Activated CD4-positive, CD25-positive, alpha-beta regulatory T cell treated with anti-CD3 and anti-CD28 coated beads, Interleukin-2, amount 50 U/mL, for 72 hours (primary cell): ENCODE results near the gene SAPCD1.

Experiments used
- DNase-seq: peaks from one replicate; pipeline ENCODE4 v3.0.0; 2021

Gene SAPCD1

GRCh38 chr6:31758281-31758680 is 4.2 kb upstream of the SAPCD1 start:
- no peak for DNase-seq

GRCh38 chr6:31760790-31761189 is 1.7 kb upstream of the SAPCD1 start:
- no peak for DNase-seq

DNA sequence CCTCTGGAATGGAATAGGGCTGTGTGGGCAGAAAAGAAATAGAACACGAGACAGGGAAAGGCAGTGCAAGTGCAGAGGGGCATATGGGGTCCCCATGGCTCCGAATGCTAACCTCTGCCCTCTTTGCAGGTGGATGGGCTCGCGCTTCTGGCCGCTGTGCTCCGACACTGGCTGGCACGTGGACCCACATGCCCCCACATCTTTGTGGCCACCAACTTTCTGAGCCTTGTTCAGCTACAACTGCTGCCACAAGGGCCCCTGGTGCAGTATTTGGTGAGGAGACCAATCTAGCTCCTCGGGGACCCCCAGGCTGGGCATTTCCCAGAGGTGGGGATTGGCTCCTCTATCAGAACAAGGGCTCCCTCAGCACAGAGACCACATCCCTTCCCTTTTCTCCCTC is 1.1 kb upstream of the SAPCD1 start:
- no peak for DNase-seq

DNA sequence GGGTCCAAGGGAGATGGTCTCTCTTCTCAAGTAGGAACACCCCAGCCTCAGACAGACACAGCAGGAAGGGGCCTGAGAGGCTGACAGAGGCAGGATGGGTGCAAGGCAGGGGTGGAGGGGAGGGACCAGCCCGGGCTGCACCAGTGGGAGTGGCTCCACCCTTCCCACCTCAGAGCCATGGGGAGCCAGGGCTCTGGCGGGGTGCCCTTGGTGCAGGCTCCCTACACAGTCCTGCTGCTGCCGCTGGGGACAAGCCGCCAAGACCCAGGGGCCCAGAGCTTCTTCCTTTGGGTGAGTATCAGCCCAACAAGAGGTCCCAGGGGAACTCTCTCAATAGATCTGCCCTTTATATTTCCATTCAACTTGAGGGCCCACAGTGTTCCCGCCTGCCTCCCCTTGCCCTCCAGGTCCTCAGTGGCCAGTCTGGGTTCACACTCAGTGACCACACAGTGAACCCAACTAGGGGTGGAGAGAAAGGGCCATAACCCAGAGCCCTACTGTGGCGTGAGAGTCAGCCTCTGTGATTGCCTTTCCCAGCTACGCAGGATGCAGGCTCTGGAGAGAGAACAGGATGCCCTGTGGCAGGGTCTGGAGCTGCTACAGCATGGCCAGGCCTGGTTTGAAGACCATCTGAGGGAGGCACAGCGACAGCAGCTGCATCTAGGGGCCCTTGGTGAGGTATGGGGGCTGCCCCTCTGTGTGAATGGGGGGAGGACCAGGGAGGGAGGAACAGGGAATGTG is 592 bp downstream of the SAPCD1 start:
- no peak for DNase-seq

- DNase-seq, result no peak
Measured at GRCh38 chr6:31763619-31763940, 1.1 kb downstream of the SAPCD1 start.

- DNase-seq, result no peak
Measured at GRCh38 chr6:31764198-31764597, 1.7 kb downstream of the SAPCD1 start.

GRCh38 chr6:31765559-31765909 is 3.1 kb downstream of the SAPCD1 start:
- no peak for DNase-seq

DNA sequence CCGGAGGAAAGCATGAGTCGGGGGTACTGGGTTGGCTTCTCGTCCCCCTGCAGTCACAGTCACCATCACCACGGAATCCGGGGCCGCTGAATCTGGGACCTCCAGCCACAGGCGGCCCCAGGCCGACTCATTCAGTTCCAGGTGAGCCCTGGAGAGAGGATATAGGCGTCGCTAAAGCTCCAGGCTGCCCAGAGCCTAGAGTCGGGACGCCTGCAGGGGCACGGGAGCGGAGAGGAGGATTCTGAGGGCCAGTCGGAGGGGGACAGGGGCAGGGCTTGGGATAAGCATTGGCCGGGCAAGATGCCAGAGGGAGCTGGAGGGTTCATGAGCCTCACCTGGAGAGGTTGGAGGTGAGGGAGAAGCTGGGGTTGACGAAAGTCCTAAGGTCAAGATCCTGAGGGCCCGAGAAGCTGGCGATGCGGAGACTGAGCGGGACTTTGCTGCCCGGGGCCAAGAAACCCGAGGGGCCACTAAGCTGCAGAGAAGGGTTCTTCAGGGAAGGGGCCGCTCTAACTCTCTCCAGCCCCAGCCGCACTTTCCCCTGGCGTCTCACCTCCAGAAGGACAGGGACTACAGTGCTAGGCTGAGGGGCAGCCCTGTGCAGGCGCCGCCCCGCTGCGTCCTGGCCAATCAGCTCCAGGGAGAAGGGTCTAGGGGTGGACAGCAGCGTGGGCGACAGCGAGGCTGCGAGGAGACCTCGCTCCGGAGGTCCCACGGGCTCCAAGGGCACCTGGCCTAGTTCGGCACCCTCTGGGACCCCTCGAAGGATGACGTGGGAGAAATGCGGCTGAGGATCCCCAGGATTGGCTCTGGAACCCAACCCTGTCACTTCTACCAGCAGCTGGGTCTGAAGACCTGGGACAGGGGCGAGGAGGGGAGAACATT is 3.7 kb downstream of the SAPCD1 start:
- no peak for DNase-seq

- DNase-seq, result no peak
Measured at GRCh38 chr6:31767096-31767645, 4.7 kb downstream of the SAPCD1 start.

DNA sequence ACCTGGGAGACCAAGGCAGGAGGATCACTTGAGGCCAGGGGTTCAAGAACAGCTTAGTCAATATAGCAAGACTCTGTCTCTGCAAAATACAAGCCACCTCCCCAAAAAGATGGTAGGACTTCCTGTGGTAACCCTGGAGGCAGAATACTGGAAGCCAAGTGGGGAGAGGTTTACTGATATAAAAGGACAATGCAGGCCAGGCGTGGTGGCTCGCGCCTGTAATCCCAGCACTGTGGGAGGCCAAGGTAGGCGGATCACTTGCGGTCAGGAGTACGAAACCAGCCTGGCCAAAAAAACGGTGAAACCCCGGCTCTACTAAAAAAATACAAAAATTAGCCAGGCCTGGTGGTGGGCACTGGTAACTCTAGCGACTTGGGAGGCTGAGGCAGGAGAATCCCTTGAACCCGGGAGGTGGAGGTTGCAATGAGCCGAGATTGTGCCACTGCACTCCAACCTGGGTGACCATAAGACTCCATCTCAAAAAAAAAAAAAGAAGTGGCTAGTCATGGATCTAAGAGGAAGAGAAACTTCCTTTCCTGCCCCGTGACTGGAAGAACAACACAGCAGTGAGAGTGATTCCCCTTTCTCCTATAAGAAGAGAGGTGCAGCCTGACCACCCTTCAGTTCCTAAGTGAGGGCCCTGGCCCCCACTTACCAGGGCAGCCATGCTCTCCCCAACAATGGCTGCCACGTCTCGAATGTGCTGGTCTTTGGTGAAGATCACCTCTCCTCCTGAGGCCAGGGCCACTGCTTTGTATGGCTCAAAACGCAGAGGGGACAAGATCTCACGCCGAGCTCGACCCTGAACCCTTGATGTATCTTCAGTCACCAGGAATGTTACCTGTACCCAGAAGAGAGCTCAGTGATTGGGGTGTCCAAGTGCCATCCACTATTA is 6.2 kb downstream of the SAPCD1 start:
- no peak for DNase-seq

DNA sequence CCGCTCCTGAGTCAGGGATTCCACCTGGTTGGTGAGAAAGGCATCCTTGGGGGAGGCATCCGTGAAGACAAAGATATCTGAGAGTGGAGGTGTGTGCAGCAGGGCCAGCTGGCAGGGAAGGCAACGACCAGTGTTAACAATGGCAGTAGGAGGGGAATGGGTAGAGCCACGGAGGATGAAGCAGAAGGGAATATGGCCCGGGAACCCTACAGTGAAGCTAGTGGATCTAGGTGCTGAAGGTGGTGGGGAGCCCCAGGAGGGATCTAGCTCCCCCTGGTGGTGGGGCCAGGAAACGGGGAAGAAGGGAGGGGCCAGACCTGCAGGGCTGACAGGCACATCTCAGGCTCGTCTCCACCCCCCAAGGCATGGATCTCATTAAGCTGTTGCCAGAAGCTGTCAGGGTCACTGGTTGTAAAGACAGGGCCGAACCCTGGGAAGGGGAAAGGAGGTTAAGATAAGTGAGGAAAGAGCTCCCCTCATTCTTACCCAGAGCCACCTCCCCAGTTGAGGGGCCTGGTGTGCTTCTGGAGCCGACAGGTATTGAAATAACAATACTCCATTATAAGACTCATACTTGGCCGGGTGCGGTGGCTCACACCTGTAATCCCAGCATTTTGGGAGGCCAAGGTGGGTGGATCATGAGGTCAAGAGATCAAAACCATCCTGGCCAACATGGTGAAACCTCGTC is 7.4 kb downstream of the SAPCD1 start:
- peak; percentile 78 for DNase-seq

DNA sequence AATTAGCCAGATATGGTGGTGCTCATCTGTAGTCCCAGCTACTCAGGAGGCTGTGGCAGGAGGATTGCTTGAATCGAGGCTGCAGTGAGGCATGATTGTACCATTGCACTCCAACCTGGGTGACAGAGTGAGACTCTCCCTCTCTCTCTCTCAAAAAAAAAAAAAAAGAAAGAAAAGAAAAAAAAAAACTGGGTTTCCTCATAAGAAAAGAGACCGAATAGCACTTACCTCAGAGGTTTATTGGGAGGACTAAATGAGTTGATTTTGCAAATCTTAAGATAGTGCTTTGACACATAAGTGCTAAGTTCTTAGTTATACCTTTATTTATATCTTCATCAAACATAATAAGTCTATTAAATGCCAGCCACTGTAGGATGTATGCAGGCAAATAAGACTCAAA is 8.4 kb downstream of the SAPCD1 start:
- DNase-seq, result no peak

DNA sequence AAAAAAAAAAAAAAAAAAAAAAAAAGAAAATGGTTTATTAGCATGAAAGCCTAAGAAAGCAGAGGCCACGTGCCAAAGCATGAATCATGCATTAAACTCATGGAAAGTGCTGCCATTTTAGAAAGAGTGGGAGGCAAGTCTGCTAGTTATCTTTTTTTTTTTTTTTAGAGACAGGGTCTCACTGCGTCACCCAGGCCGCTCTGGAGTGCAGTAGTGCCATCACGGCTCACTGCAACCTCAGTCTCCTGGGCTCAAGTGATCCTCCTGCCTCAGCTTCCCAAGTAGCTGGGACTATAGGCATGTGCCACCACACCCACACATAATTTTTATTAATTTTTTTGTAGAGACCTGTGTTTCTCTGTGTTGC is 9.5 kb downstream of the SAPCD1 start:
- no peak for DNase-seq

DNA sequence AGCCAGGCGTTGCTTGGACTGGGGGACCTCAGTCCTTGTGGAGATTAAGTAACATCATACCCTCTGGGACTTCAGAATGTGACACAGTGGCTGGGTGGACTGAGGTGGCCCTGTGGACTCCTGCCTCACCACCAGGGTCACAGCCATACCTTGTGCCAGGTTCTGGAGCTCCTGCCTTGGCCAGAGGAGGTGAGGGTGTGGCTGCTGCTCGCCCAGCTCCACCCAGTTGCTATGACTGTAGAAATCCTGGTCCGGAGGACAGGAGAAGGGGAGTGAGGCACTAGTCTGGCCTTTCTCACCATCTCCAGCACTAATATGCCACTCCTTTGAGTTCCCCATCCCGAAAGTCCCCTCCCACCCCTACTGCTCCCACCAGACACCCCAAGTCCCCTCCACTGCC is 12.7 kb downstream of the SAPCD1 start:
- no peak for DNase-seq

GRCh38 chr6:31775633-31776484 is 13.4 kb downstream of the SAPCD1 start:
- DNase-seq, result no peak

DNA sequence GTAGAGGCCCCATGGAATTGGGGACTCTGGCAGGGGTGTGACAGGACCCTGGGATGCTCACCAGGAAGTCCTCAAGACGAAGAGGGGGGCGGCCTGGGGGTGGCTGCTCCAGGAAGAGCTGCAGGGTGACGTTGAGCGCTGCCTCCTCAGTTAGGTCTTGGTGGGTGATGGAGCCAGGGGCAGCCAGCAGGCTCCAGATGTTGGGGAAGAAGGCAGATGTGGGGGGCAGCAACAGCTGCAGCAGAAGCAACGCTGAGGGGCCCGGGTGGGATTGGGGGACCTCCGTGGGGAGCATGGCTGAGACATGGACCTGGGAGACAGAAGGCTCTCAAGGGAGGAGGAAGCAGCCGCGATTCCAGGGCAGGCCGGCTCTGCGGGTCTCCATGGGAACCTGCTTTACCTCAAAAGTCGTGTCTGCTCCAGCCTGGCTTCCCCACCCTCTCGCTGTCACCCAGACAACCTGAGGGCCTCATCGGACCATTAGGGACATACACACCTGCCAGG is 14.1 kb downstream of the SAPCD1 start:
- no peak for DNase-seq

DNA sequence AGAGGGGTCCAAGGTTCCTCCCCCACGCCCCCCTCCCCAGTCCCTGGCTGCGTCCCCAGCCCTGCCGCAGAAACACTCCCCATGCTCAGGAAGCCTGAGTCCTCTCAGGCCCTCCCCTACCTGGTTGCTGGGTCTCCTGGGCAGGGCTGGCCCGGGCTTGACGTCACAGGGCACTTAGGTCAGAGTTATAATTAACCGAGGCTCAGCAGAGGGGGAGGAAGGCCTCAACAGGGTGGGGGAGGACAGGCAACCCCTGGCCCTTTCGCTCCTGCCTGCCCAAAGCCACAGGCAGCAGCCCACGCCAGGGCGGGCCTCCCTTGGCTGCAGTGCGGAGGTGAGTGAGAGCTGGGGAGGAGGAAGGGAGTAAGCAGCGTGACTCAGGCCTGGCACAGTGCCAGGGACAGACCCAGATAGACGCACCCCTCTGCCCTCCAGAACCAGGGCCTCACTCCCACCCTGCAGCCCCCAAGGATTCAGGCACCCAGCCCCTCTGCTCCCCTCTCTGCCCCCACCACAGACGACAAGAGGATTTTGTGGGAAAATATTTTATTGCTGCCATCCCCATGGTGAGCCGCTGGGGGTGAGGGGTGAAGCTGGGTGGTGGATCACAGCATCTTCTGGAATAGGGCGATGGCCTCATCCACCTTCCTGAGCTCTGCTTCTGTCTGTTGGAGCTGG is 14.7 kb downstream of the SAPCD1 start, which contains the start of gene VWA7:
VWA7 (minus strand) TSS at position 340 of the 678 bp plus-strand sequence. CDS start 549 bp downstream, outside the sequence.
- peak; percentile 72 for DNase-seq

- no peak for DNase-seq
Measured at GRCh38 chr6:31777667-31778050, 15.2 kb downstream of the SAPCD1 start.

DNA sequence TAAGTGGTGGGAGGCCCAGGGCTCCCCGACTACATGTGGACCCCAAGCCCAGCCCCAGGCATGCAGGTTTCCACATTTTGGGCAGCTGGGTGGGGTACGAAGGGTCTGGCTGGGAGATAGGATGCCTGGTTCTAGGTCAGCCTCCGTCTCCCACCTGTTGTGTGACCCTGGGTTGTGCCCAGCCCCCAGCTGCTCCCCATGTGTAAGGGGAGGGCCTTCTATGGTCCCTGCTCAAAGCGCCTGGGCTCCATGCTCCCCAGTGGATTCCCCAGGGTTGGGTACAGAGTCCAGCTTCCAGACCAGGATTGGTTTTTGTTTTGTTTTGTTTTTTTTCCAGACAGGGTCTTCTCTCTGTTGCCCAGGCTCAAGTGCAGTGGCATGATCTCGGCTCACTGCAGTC is 15.7 kb downstream of the SAPCD1 start:
- no peak for DNase-seq

- no peak for DNase-seq
Measured at GRCh38 chr6:31778999-31779885, 16.8 kb downstream of the SAPCD1 start.
